ENCODE results near the gene PCBD1.

Gene PCBD1

GRCh38 chr10:70927189-70927943, 39.0 kb upstream of the PCBD1 start:
- TF ChIP-seq, protein P1, sequence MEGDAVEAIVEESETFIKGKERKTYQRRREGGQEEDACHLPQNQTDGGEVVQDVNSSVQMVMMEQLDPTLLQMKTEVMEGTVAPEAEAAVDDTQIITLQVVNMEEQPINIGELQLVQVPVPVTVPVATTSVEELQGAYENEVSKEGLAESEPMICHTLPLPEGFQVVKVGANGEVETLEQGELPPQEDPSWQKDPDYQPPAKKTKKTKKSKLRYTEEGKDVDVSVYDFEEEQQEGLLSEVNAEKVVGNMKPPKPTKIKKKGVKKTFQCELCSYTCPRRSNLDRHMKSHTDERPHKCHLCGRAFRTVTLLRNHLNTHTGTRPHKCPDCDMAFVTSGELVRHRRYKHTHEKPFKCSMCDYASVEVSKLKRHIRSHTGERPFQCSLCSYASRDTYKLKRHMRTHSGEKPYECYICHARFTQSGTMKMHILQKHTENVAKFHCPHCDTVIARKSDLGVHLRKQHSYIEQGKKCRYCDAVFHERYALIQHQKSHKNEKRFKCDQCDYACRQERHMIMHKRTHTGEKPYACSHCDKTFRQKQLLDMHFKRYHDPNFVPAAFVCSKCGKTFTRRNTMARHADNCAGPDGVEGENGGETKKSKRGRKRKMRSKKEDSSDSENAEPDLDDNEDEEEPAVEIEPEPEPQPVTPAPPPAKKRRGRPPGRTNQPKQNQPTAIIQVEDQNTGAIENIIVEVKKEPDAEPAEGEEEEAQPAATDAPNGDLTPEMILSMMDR (IDR thresholded peaks at IDR 0.05; ENCODE audit: insufficient read depth, low read length): no peak
- no peak for TF ChIP-seq POLR2AphosphoS5 (IDR thresholded peaks at IDR 0.05; ENCODE audit: low read depth)
- peak; percentile 57; the same call in 1 of the 2 replicates for TF ChIP-seq SPI1 (IDR thresholded peaks at IDR 0.05; ENCODE audit: borderline replicate concordance, low read depth)
- no peak for TF ChIP-seq REST (IDR thresholded peaks at IDR 0.05; ENCODE audit: insufficient replicate concordance, low read depth)
- no peak for TF ChIP-seq GABPA (IDR thresholded peaks at IDR 0.05; ENCODE audit: low read depth)
- H3K27me3 ChIP-seq (ENCODE audit: insufficient read depth, poor library complexity, severe bottlenecking): no peaks in the 10 kb centered on the region
- H3K4me3 ChIP-seq (replicated peaks; ENCODE audit: insufficient read depth, low read length): no peak overlapping the region
- peak in 1 of 2 experiments; percentile 19 for DNase-seq (ENCODE audit: low read depth in 1 of 2, low spot score in 1 of 2)
- H3K27ac ChIP-seq (replicated peaks): no peak overlapping the region

GRCh38 chr10:70926226-70927000, 38.0 kb upstream of the PCBD1 start:
- Histone ChIP-seq H3K27ac (replicated peaks) (no peak overlapping the region), H3K4me3 (replicated peaks; ENCODE audit: insufficient read depth, low read length) (no peak overlapping the region), H3K27me3 (ENCODE audit: insufficient read depth, poor library complexity, severe bottlenecking) (no peaks in the 10 kb centered on the region)
- DNase-seq (ENCODE audit: low read depth in 1 of 2, low spot score in 1 of 2): no peak
- TF ChIP-seq POLR2AphosphoS5 (IDR thresholded peaks at IDR 0.05; ENCODE audit: low read depth): no peak
- TF ChIP-seq SPI1 (IDR thresholded peaks at IDR 0.05; ENCODE audit: borderline replicate concordance, low read depth): no peak
- no peak for TF ChIP-seq REST (IDR thresholded peaks at IDR 0.05; ENCODE audit: insufficient replicate concordance, low read depth)
- no peak for TF ChIP-seq GABPA (IDR thresholded peaks at IDR 0.05; ENCODE audit: low read depth)
- TF ChIP-seq, protein P1 (IDR thresholded peaks at IDR 0.05; ENCODE audit: insufficient read depth, low read length): no peak

- H3K4me3 ChIP-seq (replicated peaks; ENCODE audit: insufficient read depth, low read length): no peak overlapping the region
- no peaks in the 10 kb centered on the region for H3K27me3 ChIP-seq (ENCODE audit: insufficient read depth, poor library complexity, severe bottlenecking)
- H3K27ac ChIP-seq (replicated peaks): no peak overlapping the region
- TF ChIP-seq, protein P1 (IDR thresholded peaks at IDR 0.05; ENCODE audit: insufficient read depth, low read length): peak; percentile 58
- TF ChIP-seq REST (IDR thresholded peaks at IDR 0.05; ENCODE audit: insufficient replicate concordance, low read depth): no peak
- DNase-seq (ENCODE audit: low read depth in 1 of 2, low spot score in 1 of 2): peak in 1 of 2 experiments; percentile 30
Observed at GRCh38 chr10:70925377-70926225, 37.2 kb upstream of the PCBD1 start.
